Psoas muscle (tissue), 8 donors: Measurements from ENCODE around the gene ZBTB16. TPM values are rescaled to one million over a fixed set of nuclear protein-coding genes. Genes with fewer than 3 reads are reported as not detected.

Source experiments
- ATAC-seq, 4 donors: fragments of 200-7000 bp; cut with Tn5 transposase; one replicate each; pipeline ENCODE4 v1.9.1; 2020; ENCODE audit warnings: moderate library complexity in 3 of 4, mild to moderate bottlenecking in 2 of 4
- DNase-seq, 2 donors: peaks; one replicate each; pipeline ENCODE4 v3.0.0-alpha.2; 2020
- H3K27ac ChIP-seq: fragments of 200-600 bp; one replicate; pipeline ENCODE4 v1.8.0; 2022
- H3K27me3 ChIP-seq, 3 donors: fragments of 200-600 bp in 1 of 3; one replicate each; pipeline versions ENCODE4 v1.6.1 to v1.8.0; 2013 to 2022; ENCODE audit warnings: low read length in 2 of 3, mild to moderate bottlenecking in 2 of 3, moderate library complexity in 1 of 3; ENCODE audit not compliant: insufficient read depth in 3 of 3
- H3K36me3 ChIP-seq, 2 donors: fragments of 200-600 bp in 1 of 2; one replicate each; pipeline versions ENCODE4 v1.6.1 to v1.8.0; 2013 to 2022; ENCODE audit warnings: low read depth in 1 of 2, mild to moderate bottlenecking in 1 of 2, moderate library complexity in 1 of 2; ENCODE audit not compliant: insufficient read depth in 1 of 2
- H3K4me1 ChIP-seq: fragments of 200-600 bp; one replicate; pipeline ENCODE4 v1.8.0; 2022
- H3K4me3 ChIP-seq: fragments of 200-600 bp; one replicate; pipeline ENCODE4 v1.8.0; 2022; ENCODE audit warnings: mild to moderate bottlenecking
- H3K9me3 ChIP-seq: fragments of 200-600 bp; one replicate; pipeline ENCODE4 v1.8.0; 2022
- CTCF ChIP-seq: fragments of 200-600 bp; IDR thresholded peaks from one replicate; pipeline ENCODE4 v1.8.0; 2022; ENCODE audit warnings: antibody characterized with exemption
- WGBS, 3 donors: extraction: QIAGEN DNeasy Blood & Tissue Kit; methylation state at CpG; one replicate each; pipeline versions ENCODE4 v1.1.6 to v1.1.7; 2013; 5-methylcytosine and 5-hydroxymethylcytosine counted together
- intact Hi-C, 2 donors: fragments of 100-400 bp; cut with DNase I; formaldehyde crosslinking; loops; one replicate each; pipeline versions ENCODE4 v1.11.0 to v1.14.2; 2022
- polyA plus RNA-seq, 3 donors: library from polyadenylated mRNA; stranded (reverse); fragments of 200-250 nt; gene quantifications; one replicate each; pipeline ENCODE4 v1.2.3, GENCODE V29; 2013
- total RNA-seq, 4 donors: library from RNA; stranded (reverse); fragmentation: NEBNext Ultra II Directional in 2 of 4; extraction: Animal tissue kit (Norgen Biotek cat#: 25700) in 2 of 4; gene quantifications; one replicate each; pipeline versions ENCODE4 v1.2.1 to v1.2.4, GENCODE V29; 2021 to 2023
- donor health status: healthy with polysubstance abuse.
- donor health status: DM: no; HTN: no; CAD: no; lungs with moderate emphysema.
- donor health status: Bipolar disorder and iron deficiency.
- donor health status: healthy.
- donor health status: DM: yes; HTN: yes; CAD: no.
- donor health status: DM: no; HTN: no; CAD: no.
- donor health status: DM: no; HTN: no; CAD: no.
- donor health status: DM: yes; HTN: yes; CAD: no.

ZBTB16 gene
- total and polyA plus RNA-seq, 7 donors, result 11.7 to 299 (median 89.8) TPM

GRCh38 chr11:114194702-114195101, 135.2 kb downstream of the ZBTB16 start:
- Histone ChIP-seq H3K36me3 (peaks cover 4 to 29% of the 10 kb centered on the region in 2 donors), H3K27me3 (no peaks in the 10 kb centered on the region), H3K9me3 (peaks cover 4% of the 10 kb centered on the region), H3K4me1 (peaks cover 77% of the 10 kb centered on the region), H3K4me3 (no peak overlapping the region), H3K27ac (peak overlapping the region; percentile 91)
- intact Hi-C loops, result loop anchor here in 1 of 2 donors (5.0 kb wide), 2 partner anchors 32 to 137 kb away; partner anchors contain the start of gene ZBTB16
- no peak for TF ChIP-seq CTCF
- WGBS, 3 donors, result 11 to 19% (median 12%) methylated on average over 4 of the region's 4 CpGs
- ATAC-seq (no peak), DNase-seq (no peak)

- peaks cover 4 to 25% of the 10 kb centered on the region in 2 donors for H3K36me3 ChIP-seq
- WGBS, 3 donors, result 21 to 37% (median 25%) methylated on average over 4 of the region's 4 CpGs
- H3K4me1 ChIP-seq, result peaks cover 80% of the 10 kb centered on the region
- no peak for TF ChIP-seq CTCF
- no peaks in the 10 kb centered on the region for H3K27me3 ChIP-seq
- DNase-seq, result no peak
- H3K9me3 ChIP-seq, result peaks cover 4% of the 10 kb centered on the region
- intact Hi-C loops, result loop anchor here in 1 of 2 donors (5.0 kb wide), 2 partner anchors 33 to 138 kb away; partner anchors contain the start of gene ZBTB16
- ATAC-seq, result no peak
- peak overlapping the region; percentile 91 for H3K27ac ChIP-seq
- no peak overlapping the region for H3K4me3 ChIP-seq
These were observed 135.6 kb downstream of the ZBTB16 start for GRCh38 chr11:114195151-114195550.

GRCh38 chr11:114195981-114196731, 136.6 kb downstream of the ZBTB16 start:
- no peaks in the 10 kb centered on the region for H3K27me3 ChIP-seq
- TF ChIP-seq CTCF, result no peak
- peaks cover 90% of the 10 kb centered on the region for H3K4me1 ChIP-seq
- DNase-seq (no peak), ATAC-seq (peak in 1 of 4 donors; percentile 9)
- whole genome bisulfite sequencing, 3 donors, result 58 to 91% (median 58%) methylated on average over 5 of the region's 5 CpGs
- peak overlapping the region; percentile 91 for H3K27ac ChIP-seq
- H3K36me3 ChIP-seq, result peaks cover 4 to 15% of the 10 kb centered on the region in 2 donors
- no peak overlapping the region for H3K4me3 ChIP-seq
- intact Hi-C loops, result loop anchor here in 1 of 2 donors (2.0 to 5.0 kb wide), 3 partner anchors 13 to 139 kb away; partner anchors contain the start of gene ZBTB16
- peaks cover 4% of the 10 kb centered on the region for H3K9me3 ChIP-seq

- intact Hi-C loops, result loop anchor here in 1 of 2 donors (2.0 to 5.0 kb wide), 3 partner anchors 14 to 140 kb away; partner anchors contain the start of gene ZBTB16
- peak overlapping the region; percentile 91 for H3K27ac ChIP-seq
- peak in 1 of 4 donors; percentile 7 for ATAC-seq
- H3K9me3 ChIP-seq, result no peaks in the 10 kb centered on the region
- peaks cover 96% of the 10 kb centered on the region for H3K4me1 ChIP-seq
- no peaks in the 10 kb centered on the region for H3K27me3 ChIP-seq
- peaks cover 4 to 5% of the 10 kb centered on the region in 2 donors for H3K36me3 ChIP-seq
- WGBS, 3 donors, result 30 to 59% (median 41%) methylated on average over 7 of the region's 7 CpGs
- no peak for DNase-seq
- no peak for TF ChIP-seq CTCF
- H3K4me3 ChIP-seq, result no peak overlapping the region
These were observed 137.6 kb downstream of the ZBTB16 start for GRCh38 chr11:114196997-114197703.
